Stimulated activated CD4-positive, alpha-beta T cell treated with anti-CD3 and anti-CD28 coated beads, TNF-alpha, amount 100 ng/mL, for 24 hours (primary cell): ENCODE data around the gene KRTAP10-1.

Experiments
- DNase-seq, 3 experiments: peaks; one replicate each; pipeline ENCODE4 v3.0.0-alpha.2; 2020; ENCODE audit warnings: low read depth in 3 of 3

Gene KRTAP10-1

DNA sequence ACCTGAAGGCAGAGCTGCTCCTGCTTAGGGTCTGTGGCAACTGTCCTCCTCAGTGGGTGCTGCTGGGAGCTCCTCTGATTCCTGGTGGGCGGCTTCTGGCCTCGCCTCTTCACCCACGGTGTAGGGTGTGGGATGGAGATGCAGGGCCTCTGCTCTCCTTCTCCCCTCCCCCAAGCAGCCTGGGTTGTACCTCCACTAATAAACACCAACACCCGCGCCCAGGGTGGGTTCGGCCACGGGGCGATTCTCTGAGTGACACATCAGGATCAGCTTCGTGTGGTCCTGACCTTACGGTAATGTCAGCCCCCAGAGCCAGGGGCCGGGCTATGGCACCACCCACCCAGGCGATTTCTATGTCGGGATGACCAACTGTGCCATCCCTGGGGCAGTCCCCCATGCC, 23.7 kb downstream of the KRTAP10-1 start:
- no peak for DNase-seq

DNA sequence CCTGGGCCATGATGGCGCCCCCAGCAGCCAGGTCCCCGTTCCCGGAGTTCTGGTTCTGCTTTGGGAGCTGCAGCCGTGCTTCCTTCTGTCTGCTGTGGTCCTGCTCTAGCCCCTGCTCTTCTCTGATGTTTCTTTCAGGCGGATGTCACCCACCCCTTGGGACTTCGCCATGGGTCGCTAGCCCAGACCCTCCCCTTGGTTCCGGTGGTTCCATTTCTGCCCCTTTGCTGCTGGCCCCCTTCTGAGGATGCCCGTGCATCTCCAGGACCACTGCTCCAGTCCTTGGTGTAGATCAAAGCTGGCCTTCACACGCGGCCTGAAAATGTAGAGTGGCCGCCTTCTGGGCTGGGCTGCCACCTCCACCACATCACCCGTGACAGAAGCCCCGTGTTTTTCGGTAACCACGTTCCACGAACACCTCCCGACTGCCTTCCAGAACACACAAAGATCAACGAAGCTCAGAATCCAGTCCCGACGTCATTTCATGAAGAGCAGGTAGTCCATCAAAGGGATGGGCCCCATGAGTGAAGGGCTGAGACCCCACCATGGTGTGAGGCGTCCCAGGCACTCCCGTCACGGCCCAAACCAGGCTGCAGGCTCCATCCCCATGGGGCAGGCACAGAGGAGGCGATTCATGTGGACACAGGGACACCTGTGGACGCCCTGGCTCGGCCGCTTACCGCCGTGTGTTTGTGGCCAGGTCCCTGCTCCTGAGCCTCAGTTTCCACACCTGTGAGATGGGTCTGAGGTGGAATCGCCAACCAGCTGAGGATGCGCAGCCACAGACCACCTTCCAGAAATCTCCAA, 24.4 kb downstream of the KRTAP10-1 start:
- DNase-seq: no peak

DNA sequence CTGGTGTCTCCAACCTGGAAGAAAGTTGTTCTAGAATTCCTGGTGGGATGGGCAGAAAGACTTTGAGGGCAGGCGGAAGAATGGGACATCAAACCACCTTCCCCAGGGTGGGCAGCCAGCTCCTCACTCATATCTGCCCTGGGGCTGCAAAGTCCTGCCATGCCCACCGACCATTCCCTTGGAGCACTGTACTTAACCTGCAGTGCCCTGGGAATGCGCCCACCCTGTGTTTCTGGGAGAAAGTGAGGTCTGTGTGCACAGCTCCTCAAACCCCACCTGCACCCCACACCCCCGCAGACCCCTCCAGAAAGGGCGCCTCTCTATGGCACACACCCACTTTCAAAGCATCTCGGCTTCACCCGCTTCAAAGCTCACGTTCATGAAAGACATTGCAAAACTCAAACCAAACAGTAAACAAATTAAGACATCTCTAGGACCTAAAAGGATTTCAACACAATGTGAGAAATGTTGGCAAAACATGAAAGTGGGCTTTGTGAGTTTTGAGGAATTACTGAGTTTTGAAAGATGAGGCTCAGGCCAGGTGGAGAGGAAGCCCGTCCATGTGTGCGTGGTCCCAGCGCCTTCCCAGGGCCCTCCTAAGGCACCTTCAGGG, 25.1 kb downstream of the KRTAP10-1 start:
- no peak for DNase-seq

DNA sequence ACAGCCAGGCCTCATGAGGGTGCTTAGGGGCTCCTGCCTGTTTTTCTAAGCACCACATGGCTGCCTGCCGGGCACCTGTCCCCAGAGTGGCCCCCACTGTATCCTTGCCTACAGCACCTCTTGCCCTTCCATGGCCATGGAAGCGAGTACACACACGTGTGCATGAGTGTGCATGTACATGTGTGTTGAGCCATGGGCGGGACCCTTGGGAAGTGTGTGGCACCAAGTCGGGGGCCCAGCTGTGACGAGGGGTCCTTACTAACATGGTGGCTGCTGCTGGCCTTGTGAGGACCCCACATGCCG, 25.8 kb downstream of the KRTAP10-1 start:
- DNase-seq: no peak

DNA sequence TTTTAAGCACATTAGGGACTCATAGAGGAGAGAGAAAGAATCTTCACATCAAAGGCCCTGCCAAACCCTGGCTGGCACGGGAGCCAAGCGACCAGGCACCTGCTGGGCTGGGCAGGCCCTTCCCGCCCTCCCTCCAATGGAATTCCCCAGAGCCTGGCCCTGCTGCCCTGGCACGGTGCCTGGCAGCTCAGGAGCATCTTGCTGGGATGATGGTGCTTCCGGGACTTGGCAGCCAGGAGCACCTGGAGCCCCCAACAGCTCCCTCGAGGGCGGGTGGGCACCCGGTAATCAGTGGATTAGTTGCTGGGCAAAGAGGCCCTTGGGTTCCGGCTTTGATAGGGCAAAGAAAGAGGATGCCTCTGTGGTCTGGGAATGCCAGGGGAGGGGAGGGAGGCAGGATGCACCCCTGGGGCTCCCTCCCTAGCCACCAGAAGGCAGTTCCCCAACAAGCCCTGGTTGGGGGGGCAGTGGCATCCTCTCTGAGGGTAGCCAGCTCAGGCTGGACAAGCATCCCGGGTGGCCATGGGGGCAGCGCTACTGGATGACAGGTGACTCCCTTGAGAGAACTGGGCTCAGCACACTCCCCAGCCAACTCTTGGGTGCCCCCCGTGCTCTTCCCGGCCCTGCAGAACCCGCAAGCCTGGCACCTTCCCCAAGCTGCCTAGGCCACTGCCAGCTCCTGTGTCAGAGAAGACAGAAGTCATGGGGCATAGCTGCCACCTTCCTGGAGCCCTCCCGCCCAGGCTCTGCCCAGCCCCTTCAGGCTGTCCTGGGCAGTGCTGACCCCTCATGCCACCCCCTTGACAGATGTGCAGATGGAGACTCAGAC, 26.4 kb downstream of the KRTAP10-1 start:
- DNase-seq: no peak

DNA sequence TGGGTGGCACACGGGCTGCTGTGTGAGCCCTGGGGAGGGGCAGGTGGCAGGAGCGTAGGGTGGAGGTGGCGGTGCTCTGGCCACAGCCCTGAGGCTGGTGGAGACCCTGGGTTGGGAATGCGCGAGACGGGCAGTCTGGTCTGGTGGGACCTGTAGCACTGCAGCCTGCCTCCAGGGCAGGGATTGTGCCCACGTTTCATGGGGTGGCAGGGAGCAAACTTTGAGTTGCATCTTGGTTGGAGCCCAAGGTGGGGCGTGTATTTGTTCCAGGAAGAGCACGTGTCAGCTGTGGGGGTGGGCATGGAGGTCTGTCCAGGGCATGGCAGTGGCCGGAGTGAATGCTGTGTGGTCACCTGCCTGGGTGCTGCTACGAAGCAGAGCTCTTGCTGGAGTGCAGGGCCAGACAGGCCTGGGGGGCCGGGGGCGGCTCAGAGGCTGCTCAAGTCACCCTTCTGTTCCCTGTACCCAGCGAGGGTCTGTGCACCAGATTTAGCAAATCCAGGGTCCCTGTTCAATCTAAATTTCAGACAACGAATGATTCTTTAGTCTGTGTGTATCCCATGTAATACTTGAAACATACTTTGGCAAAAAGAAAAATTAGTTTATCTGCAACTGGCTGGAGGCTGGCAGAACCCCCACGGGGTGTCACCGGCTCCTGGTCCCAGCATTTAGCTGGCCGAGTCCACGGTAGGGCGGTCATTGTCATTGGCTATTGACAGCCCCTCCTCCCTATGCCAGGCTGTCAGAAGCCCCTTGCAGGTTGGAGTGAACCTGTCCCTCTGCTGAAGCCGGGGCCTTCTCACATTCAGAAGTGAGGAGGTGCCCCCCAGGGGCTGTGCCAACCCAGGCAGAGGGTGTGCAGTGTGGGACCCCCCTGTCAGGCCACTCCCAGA, 27.3 kb downstream of the KRTAP10-1 start:
- DNase-seq: no peak

DNA sequence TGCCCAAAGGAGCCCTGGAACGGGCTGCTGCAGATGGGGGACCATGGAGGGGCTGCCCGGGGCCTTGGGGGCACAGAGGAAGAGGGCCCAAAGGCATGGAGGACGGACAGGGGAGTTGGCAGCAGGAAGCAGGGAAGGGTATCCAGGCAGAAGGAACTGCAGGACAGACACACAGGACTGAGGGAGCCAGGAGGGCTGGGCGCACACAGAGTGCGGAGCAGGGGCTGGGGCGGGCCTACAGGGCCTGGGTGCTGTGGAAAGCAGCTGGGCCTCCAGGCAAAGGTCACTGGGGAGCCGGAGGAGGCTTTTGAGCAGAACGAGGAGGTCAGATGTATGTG, 28.1 kb downstream of the KRTAP10-1 start:
- no peak for DNase-seq

DNA sequence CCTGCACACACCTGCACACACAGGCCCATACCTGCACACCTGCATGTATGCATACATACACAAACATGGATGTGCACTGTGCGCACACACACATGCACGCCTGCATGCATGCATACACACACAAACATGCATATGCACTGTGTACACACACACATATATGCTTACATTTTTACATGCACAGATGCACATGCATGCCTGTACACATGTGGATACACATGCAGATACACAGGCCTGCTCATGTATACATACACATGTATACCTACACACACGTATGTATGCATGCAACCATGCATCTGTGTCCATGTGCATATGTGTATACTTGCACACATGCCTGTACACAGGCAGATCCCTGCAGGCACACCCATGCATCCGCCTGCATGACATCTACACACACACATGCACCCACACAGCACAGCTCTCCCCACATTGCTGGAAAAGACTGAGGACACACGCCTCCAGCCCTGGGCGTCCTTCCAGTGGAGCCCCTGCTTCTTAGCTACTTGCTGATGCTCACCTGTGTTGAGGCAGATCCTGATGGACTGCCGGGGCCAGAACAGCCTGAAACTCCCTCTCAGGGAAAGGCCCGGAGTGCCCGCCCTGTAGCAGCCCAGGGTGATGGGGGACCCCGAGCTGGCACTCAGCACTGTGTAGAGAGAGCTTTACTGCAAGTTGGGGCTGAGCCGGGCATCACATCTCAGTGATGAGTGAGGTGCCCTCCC, 28.6 kb downstream of the KRTAP10-1 start:
- no peak for DNase-seq

DNA sequence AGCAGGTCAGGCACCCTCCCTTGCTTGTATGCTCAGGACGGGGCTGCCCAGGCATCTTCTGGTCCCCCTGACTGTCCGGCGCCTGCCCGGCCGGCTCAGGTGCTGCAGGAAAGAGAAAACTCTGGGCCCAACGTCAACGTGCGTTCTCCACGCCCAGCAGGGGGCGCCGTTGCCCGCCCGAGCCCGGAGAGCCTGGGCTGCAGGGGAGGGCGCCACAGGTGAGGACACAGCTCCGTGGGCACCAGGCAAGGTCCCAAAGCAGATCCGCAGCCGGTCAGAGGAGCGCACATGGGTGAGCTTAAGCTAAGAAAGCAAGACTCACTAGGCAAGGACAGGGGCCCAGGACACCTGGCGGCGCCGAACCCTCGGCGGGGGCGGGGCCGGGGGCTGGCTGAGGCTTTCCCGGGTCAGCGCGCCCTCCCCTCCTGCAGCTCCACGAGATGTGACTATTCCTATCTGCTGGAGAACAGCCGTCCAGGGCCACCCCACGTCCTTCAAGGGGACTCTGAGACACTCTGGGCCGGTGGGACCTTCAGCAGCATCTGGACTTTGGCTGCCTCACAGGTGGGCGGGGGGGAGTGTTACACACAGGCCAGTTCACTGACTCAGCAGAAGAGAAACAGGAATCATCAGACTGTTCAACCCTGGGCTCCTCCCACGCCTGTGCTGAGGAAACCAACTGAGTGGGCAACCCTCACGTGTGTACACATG, 29.3 kb downstream of the KRTAP10-1 start:
- DNase-seq: peak; percentile 50 to 70 (median 61)

DNA sequence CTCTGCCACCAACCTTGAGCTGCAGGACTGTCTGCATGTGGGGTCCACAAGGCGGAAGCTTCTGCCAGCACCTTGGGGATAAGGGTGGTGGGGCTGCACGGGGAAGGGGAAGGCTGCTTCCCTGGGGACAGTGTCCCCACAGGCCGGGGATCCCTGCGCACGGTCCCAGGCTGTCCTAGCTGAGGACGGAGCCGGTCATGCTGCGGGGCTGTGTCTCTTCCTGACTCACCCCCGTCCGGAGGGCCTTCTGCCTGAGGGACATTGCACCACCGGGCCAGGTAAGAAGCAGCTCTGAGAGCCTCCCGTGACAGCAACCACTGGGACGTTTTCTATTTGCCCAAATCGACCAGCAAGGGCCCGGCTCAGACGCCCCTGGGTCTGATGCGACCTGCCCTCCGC, 29.9 kb downstream of the KRTAP10-1 start:
- no peak for DNase-seq

DNA sequence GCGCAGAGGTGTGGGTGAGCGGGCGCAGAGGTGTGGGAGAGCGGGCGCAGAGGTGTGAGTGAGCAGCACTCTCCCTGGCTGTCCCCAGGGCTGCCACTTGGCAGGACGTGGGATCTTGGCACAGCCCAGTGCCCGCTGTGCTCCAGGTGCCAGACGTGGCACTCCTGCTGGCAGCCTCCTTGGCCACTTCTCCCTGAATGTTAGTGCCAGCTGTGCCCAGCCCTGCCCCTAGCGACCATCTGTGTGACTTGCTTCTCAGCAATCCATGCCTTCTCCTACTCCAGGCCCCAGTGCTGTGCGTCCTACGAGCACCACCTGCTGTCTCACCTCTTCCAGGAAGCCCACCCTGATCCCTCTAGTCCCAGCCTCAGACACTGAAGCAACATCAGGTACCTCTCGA, 30.5 kb downstream of the KRTAP10-1 start:
- DNase-seq: no peak

DNA sequence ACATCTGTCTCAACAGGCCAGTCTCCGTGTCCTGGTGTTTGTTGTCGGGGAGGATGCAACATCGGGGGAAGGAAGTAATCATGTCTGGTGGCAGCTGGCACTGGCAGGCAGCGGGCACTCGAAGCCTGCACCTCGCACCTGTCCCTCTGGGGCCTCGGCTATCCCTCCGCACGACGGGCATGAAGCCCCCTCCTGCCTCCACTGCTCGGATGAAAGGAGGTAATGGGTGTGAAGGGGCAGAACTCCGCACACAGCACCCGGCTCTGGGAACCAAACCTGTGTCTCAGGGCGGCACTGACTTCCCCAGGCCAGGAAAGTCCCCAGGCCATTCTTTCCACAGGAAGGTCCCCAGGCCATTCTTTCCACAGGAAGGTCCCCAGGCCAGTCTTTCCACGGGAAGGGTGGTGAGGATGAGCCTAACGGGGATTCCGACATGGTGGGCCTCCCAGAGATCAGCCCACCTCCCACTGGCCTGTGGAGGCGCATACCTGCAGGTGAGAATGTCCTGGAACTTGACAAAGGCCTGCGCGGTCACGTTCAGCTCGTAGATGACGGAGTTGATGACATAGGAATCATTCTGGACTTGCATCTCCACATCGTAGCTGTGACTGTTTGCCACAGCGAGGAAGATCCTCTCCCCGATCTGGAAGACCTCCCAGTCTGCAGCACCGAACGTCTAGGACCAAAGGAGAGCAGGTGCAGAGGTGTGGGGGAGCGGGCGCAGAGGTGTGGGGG, 31.1 kb downstream of the KRTAP10-1 start:
- DNase-seq: no peak

DNA sequence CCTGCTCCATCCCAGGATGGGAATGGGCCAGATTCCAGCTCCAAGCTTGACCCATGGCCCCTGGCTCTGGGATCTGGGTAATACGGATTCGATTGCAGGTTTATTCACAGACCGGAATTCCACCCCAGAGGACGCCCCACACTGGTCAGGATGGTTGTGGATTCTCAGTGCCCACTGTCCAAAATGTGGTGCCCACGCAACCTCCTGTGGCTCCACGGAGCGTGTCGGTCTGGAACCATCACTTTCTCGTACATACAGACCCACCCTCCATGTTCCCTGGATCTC, 31.6 kb downstream of the KRTAP10-1 start:
- DNase-seq: no peak

DNA sequence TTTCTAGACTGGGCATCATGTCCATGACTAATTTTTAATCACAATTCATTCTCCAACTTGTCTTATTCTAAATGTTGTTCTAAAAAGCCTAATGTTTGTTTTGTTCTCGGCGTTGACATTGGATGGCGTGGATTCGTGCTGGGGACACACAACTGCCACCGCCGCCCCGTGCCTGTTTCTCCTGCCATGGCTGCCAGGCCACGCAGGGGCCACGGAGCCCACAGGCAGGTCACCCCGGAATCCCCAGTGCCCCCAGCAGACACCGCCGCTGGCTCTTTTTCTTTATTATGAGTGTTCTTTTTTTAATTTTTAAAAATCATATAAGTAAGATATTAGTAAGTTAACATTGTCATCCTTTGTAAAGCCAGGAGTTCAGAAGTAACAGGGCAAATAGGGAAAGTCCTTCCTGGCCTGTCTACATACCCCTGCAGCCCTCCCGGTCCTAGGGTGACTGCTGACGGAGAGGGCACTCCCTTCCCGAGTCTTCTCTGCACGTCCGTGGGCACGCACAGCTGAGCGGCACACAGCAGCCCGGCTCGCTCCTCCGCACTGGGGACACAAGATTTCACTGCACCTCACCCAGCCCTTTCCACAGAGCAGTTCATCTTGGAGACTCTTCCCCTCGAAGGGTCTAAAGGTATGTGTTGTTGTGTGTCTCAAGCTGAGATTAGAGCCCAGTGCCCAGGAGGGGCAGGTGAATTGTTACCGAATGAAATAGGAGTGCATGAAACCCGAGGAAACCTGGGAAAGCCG, 32.1 kb downstream of the KRTAP10-1 start:
- no peak for DNase-seq

DNA sequence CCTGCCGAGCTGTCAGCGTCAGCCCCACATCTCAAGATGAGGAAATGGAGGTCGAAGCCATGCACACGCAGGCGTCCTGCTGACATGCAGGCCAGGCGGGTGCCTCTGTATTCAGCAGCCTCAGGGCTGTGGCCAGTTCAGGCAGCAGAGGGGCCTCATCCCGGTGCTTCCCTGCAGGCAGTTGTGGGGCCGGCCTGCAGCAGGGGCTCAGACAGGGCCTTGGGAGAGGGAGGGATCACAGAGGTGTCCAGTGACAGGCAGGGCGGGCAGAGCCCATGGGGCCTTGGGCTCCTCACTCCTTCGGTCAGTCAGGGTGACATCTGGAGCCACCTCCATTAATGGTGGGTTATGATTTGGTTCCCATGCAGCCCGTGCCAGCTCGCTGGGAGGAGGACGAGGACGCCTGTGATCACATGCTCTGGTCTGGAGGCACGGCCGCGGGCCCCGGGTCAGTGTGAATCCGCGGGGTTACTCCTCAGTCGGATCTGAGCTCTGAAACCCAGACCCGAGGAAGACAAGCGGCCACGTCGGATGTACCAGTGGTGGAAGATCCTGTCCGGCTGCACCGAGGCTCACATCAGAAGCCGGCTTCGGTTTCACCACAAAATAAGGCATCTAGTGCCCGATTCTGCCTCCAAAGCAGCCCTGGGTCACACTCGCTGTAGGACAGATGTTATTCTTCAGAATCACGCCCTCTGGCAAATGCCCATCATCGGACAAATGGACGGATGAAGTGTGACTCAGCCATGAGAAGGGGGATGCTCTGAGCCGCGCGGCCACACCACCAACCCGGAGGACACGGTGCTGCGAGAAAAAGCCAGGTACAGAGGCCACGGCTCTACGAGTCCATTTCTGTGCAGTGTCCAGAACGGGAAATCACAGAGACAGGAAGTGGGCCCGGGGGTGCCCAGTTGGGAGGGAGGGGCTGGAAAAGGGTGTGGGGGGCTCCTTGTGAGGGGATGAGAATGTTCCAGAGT, 33.4 kb downstream of the KRTAP10-1 start:
- no peak for DNase-seq

DNA sequence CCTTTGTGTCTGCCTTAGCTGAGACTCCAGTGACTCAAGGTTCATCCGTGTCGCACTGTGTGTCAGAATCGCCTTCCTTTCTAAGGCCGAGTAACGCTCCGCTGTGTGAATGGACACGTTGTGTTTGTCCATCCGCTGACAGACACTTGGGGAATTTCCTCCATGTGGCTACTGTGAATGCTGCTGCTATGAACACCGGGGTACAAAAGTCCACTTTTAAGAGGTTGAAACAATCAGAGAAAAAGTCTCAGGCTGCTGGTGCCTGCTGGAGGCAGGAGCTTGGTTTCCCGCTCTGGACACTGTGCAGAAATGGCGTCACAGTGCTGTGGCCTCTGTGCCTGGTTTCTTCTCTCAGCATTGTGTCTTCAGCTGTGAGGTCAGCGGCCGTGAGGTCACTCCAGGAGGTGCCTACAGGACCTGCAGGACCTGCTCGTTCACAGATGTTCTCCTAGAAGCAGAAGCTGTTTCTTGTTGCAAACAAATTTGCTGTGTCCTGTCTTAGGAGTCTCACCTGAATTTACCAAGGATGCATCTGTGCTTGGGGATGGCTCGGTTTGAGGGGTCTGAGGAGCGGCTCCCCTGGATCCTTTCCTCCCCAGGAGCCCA, 34.2 kb downstream of the KRTAP10-1 start:
- DNase-seq: no peak

DNA sequence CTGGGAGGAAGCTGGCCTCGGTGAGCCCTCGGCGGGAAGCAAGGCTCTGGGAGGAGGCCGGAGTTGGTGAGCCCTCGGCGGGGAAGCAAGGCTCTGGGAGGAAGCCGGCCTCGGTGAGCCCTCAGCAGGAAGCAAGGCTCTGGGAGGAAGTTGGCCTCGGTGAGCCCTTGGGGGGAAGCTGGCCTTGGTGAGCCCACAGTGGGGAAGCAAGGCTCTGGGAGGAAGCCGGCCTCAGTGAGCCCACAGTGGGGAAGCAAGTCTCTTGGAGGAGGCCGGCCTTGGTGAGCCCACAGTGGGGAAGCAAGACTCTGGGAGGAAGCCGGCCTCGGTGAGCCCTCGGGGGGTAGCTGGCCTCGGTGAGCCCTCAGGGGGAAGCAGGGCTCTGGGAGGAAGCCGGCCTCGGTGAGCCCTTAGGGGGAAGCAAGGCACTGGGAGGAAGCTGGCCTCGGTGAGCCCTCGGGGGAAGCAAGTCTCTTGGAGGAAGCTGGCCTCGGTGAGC, 36.0 kb downstream of the KRTAP10-1 start:
- no peak for DNase-seq
